OCI-LY3 (cell line): ENCODE data around the gene ZNF576.

Source experiments
- H2AFZ ChIP-seq: fragments of 200-600, 300-600 bp; shearing (Covaris generic); 2 replicates; pipeline ENCODE4 v1.6.0; 2014; ENCODE audit warnings: antibody characterized with exemption, low read depth, low read length
- H3K27ac ChIP-seq: fragments of 200-600, 300-600 bp; sonication (generic); 2 replicates; pipeline ENCODE4 v1.5.1; 2014; ENCODE audit warnings: mild to moderate bottlenecking, low read length, moderate library complexity, mixed read lengths
- H3K27me3 ChIP-seq: fragments of 200-600, 300-600 bp; sonication (generic); 2 replicates; pipeline ENCODE4 v1.6.1; 2014; ENCODE audit warnings: low read depth, low read length, mixed read lengths
- H3K36me3 ChIP-seq: fragments of 200-600, 300-600 bp; sonication (generic); replicated peaks from 2 replicates; pipeline ENCODE3; 2014; ENCODE audit warnings: low read depth, low read length, mixed read lengths
- H3K4me1 ChIP-seq: fragments of 300-600, 200-600 bp; sonication (generic); 2 replicates; pipeline ENCODE4 v1.6.1; 2014; ENCODE audit warnings: low read length, mixed read lengths
- H3K4me2 ChIP-seq: fragments of 200-600, 300-600 bp; sonication (generic); 2 replicates; pipeline ENCODE4 v1.6.1; 2014; ENCODE audit warnings: low read length, mixed read lengths
- H3K4me3 ChIP-seq: fragments of 300-600, 200-600 bp; sonication (generic); 2 replicates; pipeline ENCODE4 v1.5.1; 2014; ENCODE audit warnings: antibody characterized with exemption, mild to moderate bottlenecking, low read length, moderate library complexity
- H3K79me2 ChIP-seq: fragments of 300-600, 200-600 bp; shearing (Covaris generic); 2 replicates; pipeline ENCODE4 v1.6.1; 2014; ENCODE audit warnings: mild to moderate bottlenecking, low read length, mixed read lengths
- H3K9ac ChIP-seq: fragments of 300-600, 200-600 bp; shearing (Covaris generic); 2 replicates; pipeline ENCODE4 v1.6.0; 2014; ENCODE audit warnings: mild to moderate bottlenecking, low read length, moderate library complexity
- H3K9me3 ChIP-seq: fragments of 200-600, 300-600 bp; shearing (Covaris generic); 2 replicates; pipeline ENCODE4 v1.6.1; 2014; ENCODE audit warnings: low read length, mixed read lengths; ENCODE audit not compliant: insufficient read depth
- H4K20me1 ChIP-seq: fragments of 200-600, 300-600 bp; sonication (generic); 2 replicates; pipeline ENCODE4 v1.6.1; 2016; ENCODE audit warnings: low read length, mixed read lengths; ENCODE audit not compliant: insufficient read depth
- EZH2phosphoT487 ChIP-seq: fragments of 200-600 bp; shearing (Covaris generic); IDR thresholded peaks from 2 replicates; pipeline ENCODE4 v1.6.1; 2018; ENCODE audit warnings: antibody characterized with exemption, mixed run types, low read depth
- TF ChIP-seq, protein P1 (sequence below): fragments of 200-600, 300-600 bp; sonication (generic); IDR thresholded peaks from 2 replicates; pipeline ENCODE4 v1.5.1; 2014; ENCODE audit warnings: antibody characterized with exemption, low read length, low read depth

ZNF576 gene

DNA sequence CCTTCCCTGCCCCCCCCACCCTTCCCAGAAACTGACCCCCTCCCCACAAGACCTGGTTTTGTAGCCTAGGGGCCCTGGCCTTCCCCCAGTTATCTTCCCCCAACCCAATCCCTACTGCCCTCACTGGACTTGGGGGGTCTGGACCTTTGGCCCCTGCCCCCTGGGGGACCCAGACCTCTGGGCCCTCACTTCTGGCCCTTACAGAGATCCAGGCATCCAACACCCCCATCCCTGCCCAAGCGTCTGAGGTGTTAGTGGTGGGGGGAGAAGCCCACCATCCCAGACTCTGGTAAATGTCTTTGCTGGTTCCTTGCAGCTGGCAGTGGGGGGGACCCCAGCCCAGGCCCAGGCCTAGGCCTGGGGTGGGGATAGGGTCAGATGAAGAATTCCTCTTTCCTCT lies 26.6 kb downstream of the ZNF576 start:
- Histone ChIP-seq H2AFZ (no peak overlapping the region), H4K20me1 (no peaks in the 10 kb centered on the region), H3K36me3 (peaks cover 2% of the 10 kb centered on the region), H3K4me3 (no peak overlapping the region), H3K9ac (no peak overlapping the region), H3K79me2 (peaks cover 24% of the 10 kb centered on the region), H3K4me1 (peaks cover 5% of the 10 kb centered on the region), H3K27ac (no peak overlapping the region), H3K9me3 (no peaks in the 10 kb centered on the region), H3K27me3 (no peaks in the 10 kb centered on the region), H3K4me2 (no peak overlapping the region)
- TF ChIP-seq, protein P1, sequence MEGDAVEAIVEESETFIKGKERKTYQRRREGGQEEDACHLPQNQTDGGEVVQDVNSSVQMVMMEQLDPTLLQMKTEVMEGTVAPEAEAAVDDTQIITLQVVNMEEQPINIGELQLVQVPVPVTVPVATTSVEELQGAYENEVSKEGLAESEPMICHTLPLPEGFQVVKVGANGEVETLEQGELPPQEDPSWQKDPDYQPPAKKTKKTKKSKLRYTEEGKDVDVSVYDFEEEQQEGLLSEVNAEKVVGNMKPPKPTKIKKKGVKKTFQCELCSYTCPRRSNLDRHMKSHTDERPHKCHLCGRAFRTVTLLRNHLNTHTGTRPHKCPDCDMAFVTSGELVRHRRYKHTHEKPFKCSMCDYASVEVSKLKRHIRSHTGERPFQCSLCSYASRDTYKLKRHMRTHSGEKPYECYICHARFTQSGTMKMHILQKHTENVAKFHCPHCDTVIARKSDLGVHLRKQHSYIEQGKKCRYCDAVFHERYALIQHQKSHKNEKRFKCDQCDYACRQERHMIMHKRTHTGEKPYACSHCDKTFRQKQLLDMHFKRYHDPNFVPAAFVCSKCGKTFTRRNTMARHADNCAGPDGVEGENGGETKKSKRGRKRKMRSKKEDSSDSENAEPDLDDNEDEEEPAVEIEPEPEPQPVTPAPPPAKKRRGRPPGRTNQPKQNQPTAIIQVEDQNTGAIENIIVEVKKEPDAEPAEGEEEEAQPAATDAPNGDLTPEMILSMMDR: no peak
- no peak for TF ChIP-seq EZH2phosphoT487

DNA sequence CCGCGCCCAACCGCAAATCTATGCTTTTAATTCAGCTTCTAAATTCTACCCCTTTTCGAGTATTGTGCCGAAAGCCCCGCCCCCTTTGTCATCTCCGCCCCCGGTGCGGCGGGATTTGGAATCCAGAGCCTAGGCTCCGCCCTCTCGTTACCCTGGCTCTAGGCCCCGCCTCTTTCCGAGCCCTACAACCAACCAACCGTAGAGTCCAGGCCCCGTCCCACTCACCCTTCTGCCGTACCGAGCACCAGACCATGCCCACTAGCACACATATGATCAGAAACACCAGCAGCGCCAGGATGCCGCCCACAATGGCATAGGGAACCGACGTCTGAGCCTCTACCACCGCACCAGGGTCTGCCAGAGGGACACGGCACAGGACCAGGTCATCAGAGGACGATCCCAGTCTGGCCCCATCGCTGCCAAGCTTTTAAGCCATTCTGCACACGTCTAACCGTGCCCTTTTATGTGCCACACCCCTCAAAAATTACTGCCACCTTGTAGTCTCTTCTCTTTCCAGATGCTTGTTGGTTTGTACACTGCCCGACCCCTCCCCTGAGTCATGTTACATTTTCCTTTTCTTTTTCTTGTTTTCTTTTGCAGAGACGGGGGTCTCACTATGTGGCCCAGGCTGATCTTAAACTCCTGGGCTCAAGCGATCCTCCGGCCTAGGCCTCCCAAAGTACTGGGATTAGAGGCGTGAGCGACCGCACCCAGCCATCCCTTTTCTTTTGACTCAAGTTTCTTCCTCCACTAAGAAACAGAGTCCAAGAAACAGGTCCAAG lies 27.7 kb downstream of the ZNF576 start:
- no peak overlapping the region for H3K4me3 ChIP-seq
- no peak overlapping the region for H3K4me2 ChIP-seq
- peaks cover 5% of the 10 kb centered on the region for H3K4me1 ChIP-seq
- no peak overlapping the region for H3K9ac ChIP-seq
- H3K9me3 ChIP-seq: no peaks in the 10 kb centered on the region
- H3K36me3 ChIP-seq: peaks cover 2% of the 10 kb centered on the region
- H3K27ac ChIP-seq: no peak overlapping the region
- H2AFZ ChIP-seq: no peak overlapping the region
- peaks cover 13% of the 10 kb centered on the region for H3K79me2 ChIP-seq
- H3K27me3 ChIP-seq: no peaks in the 10 kb centered on the region
- no peak for TF ChIP-seq EZH2phosphoT487
- TF ChIP-seq, protein P1: no peak
- no peaks in the 10 kb centered on the region for H4K20me1 ChIP-seq

GRCh38 chr19:43624933-43625332 lies 28.5 kb downstream of the ZNF576 start:
- Histone ChIP-seq H3K4me3 (no peak overlapping the region), H2AFZ (no peak overlapping the region), H3K36me3 (peaks cover 2% of the 10 kb centered on the region), H3K4me1 (peaks cover 5% of the 10 kb centered on the region), H3K9ac (no peak overlapping the region), H3K9me3 (no peaks in the 10 kb centered on the region), H4K20me1 (no peaks in the 10 kb centered on the region), H3K79me2 (peaks cover 9% of the 10 kb centered on the region), H3K27me3 (no peaks in the 10 kb centered on the region), H3K27ac (no peak overlapping the region), H3K4me2 (no peak overlapping the region)
- TF ChIP-seq EZH2phosphoT487: no peak
- TF ChIP-seq, protein P1: peak; percentile 10; the same call in 1 of the 2 replicates

DNA sequence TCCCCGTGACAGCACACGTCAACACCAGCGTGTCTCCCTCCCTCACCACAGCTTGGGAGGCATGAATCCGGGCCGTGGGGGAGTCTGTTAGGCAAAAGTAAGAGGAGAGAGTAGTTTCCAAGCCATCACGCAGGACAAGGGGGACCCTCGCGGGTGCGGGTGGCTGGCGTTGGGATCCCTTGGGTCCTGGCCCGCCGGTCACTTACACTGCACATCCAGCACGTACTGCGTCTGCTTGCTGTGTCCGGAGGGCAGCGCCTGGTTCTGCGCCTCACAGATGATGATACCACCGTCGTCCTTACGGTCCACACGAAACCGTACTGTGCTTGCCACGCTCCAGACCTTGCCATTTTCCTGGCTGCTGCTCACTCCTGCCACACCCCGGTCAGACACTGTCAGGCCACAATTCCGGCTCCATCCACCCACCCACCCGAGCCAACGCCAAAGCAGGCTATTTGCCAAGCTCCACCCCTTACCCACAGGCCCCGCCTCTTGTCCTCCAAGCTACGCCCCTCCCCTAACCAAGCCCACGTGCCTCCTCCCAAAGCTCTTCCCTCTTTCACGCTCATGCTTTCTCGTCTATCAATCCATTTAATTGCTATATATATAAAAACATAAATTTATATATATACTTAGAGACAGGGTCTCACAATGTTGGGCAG lies 29.7 kb downstream of the ZNF576 start:
- Histone ChIP-seq H2AFZ (no peak overlapping the region), H3K27ac (no peak overlapping the region), H3K27me3 (no peaks in the 10 kb centered on the region), H3K36me3 (no peaks in the 10 kb centered on the region), H3K4me1 (no peaks in the 10 kb centered on the region), H3K9ac (no peak overlapping the region), H3K9me3 (no peaks in the 10 kb centered on the region), H3K4me2 (no peak overlapping the region), H3K79me2 (no peaks in the 10 kb centered on the region), H3K4me3 (no peak overlapping the region), H4K20me1 (no peaks in the 10 kb centered on the region)
- TF ChIP-seq, protein P1: no peak
- TF ChIP-seq EZH2phosphoT487: no peak
